RWPE1 (cell line): ENCODE data around the gene ARL8A.
A peak's percentile ranks its signal among the peaks of the same experiment; 100 is the strongest.
"Not testable (repeated sequence)": the region's sequence is repeated elsewhere in the genome, so short reads cannot be mapped to it uniquely, and the experiment has no call there.

Experiments used
- CTCF ChIA-PET: fragments of 350-600 bp; sonication (Branson Sonifier 250); formaldehyde crosslinking; extraction: SDS; loops from one replicate; lab custom pipeline; 2021; lab: Yijun Ruan, JAX
- POLR2A ChIA-PET: fragments of 400-600 bp; formaldehyde crosslinking; extraction: SDS; loops from one replicate; lab custom pipeline; 2020; ENCODE audit warnings: antibody characterized with exemption; ENCODE audit not compliant: low non-redundant PET; lab: Yijun Ruan, JAX
- DNase-seq: peaks from one replicate; pipeline ENCODE4 v3.0.0; 2012; ENCODE audit warnings: low spot score
- H3K27ac ChIP-seq: fragments of 450-650 bp; 2 replicates; pipeline ENCODE4 v1.5.1; 2017
- CTCF ChIP-seq: fragments of 450-650 bp; conservative IDR thresholded peaks from 2 replicates; pipeline ENCODE4 v1.5.1; 2017; ENCODE audit warnings: low read depth, mild to moderate bottlenecking

Gene ARL8A

GRCh38 chr1:202146279-202146678 lies 1.7 kb upstream of the ARL8A start:
- no peak for DNase-seq
- ChIA-PET CTCF (interaction anchor here (1.9 kb wide), 1 partner anchor 11 kb away, joined by 7 read pairs; no protein-coding TSS in a partner anchor), POLR2A (no interaction called here)
- no peak for TF ChIP-seq CTCF
- H3K27ac ChIP-seq: no peak overlapping the region

GRCh38 chr1:202145744-202146140 lies 1.2 kb upstream of the ARL8A start:
- DNase-seq, POLR2A ChIA-PET: not testable (repeated sequence)
- CTCF ChIA-PET: interaction anchor here (0.5 to 1.9 kb wide), 3 partner anchors 10 to 671 kb away, joined by 3 to 7 read pairs (median 4); no protein-coding TSS in a partner anchor
- H3K27ac ChIP-seq: peak overlapping the region; percentile 81

GRCh38 chr1:202145068-202145743 lies 669 bp upstream of the ARL8A start:
- ChIA-PET POLR2A (no interaction called here), CTCF (interaction anchor here (0.5 to 1.9 kb wide), 3 partner anchors 10 to 672 kb away, joined by 3 to 7 read pairs (median 4); no protein-coding TSS in a partner anchor)
- peak overlapping the region; percentile 81 for H3K27ac ChIP-seq
- TF ChIP-seq CTCF: no peak
- DNase-seq: peak; percentile 51

GRCh38 chr1:202143768-202144401 lies 652 bp downstream of the ARL8A start:
- peak overlapping the region; percentile 81 for H3K27ac ChIP-seq
- POLR2A ChIA-PET: interaction anchor here (0.6 kb wide), 2 partner anchors 205 to 750 kb away, joined by 3 read pairs; partner anchors contain the start of gene PPP1R12B
- TF ChIP-seq CTCF: no peak
- CTCF ChIA-PET: interaction anchor here (0.5 to 1.3 kb wide), 2 partner anchors 8 to 266 kb away, joined by 3 to 5 read pairs; no protein-coding TSS in a partner anchor
- DNase-seq: peak; percentile 50

GRCh38 chr1:202143011-202143767 lies 1.3 kb downstream of the ARL8A start:
- POLR2A ChIA-PET: no interaction called here
- peak overlapping the region; percentile 81 for H3K27ac ChIP-seq
- TF ChIP-seq CTCF: no peak
- CTCF ChIA-PET: interaction anchor here (0.5 to 1.3 kb wide), 5 partner anchors 8 to 315 kb away, joined by 3 to 5 read pairs (median 3); no protein-coding TSS in a partner anchor
- DNase-seq: peak; percentile 42

- not testable (repeated sequence) for H3K27ac ChIP-seq, DNase-seq
- CTCF ChIA-PET: interaction anchor here (0.7 to 0.9 kb wide), 3 partner anchors 17 to 41 kb away, joined by 4 to 6 read pairs (median 4); no protein-coding TSS in a partner anchor
- POLR2A ChIA-PET: interaction anchor here (0.7 kb wide), 1 partner anchor 131 kb away, joined by 4 read pairs; the partner anchor contains the start of gene ELF3
Measured at GRCh38 chr1:202141468-202141867, 3.1 kb downstream of the ARL8A start.

- TF ChIP-seq CTCF: no peak
- no peak for DNase-seq
- ChIA-PET POLR2A (no interaction called here), CTCF (interaction anchor here (0.7 to 0.9 kb wide), 2 partner anchors 16 to 40 kb away, joined by 4 to 6 read pairs; no protein-coding TSS in a partner anchor)
- no peak overlapping the region for H3K27ac ChIP-seq
Measured at GRCh38 chr1:202140833-202141232, 3.7 kb downstream of the ARL8A start.
